IPS-15b (cell line): ENCODE results near the gene CBLC.
"Not testable (repeated sequence)": the region's sequence is repeated elsewhere in the genome, so short reads cannot be mapped to it uniquely, and the experiment has no call there.

ENCODE experiments used
- H3K27me3 ChIP-seq: one replicate; pipeline ENCODE4 v1.6.1; 2013; ENCODE audit warnings: low read length; ENCODE audit not compliant: control insufficient read depth, insufficient read depth
- H3K36me3 ChIP-seq: one replicate; pipeline ENCODE4 v1.6.1; 2013; ENCODE audit warnings: low read length; ENCODE audit not compliant: control insufficient read depth, insufficient read depth
- H3K4me1 ChIP-seq: one replicate; pipeline ENCODE4 v1.6.1; 2013; ENCODE audit warnings: mild to moderate bottlenecking, low read length; ENCODE audit not compliant: control insufficient read depth, insufficient read depth
- H3K4me3 ChIP-seq: one replicate; pipeline ENCODE4 v1.5.1; 2013; ENCODE audit warnings: low read depth, low read length
- H3K9ac ChIP-seq: one replicate; pipeline ENCODE4 v1.6.1; 2013; ENCODE audit warnings: low read depth, mild to moderate bottlenecking, low read length
- H3K9me3 ChIP-seq: one replicate; pipeline ENCODE4 v1.6.1; 2013; ENCODE audit warnings: mild to moderate bottlenecking, low read length; ENCODE audit not compliant: control insufficient read depth, insufficient read depth

The CBLC gene

DNA sequence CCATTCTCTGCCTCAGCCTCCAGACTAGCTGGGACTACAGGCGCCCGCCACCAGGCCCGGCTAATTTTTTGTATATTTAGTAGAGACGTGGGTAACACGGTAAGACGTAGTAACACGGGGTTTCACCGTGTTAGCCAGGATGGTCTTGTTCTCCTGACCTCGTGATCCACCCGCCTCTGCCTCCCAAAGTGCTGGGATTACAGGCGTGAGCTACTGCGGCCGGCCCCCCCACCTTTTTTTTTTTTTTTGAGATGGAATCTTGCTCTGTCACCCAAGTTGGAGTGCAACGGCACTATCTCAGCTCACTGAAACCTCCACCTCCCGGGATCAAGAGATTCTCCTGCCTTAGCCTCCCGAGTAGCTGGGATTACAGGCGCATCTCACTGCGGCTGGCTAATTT, 5.5 kb upstream of the CBLC start:
- not testable (repeated sequence) for H3K36me3 ChIP-seq, H3K4me3 ChIP-seq, H3K4me1 ChIP-seq, H3K9ac ChIP-seq, H3K27me3 ChIP-seq, H3K9me3 ChIP-seq

DNA sequence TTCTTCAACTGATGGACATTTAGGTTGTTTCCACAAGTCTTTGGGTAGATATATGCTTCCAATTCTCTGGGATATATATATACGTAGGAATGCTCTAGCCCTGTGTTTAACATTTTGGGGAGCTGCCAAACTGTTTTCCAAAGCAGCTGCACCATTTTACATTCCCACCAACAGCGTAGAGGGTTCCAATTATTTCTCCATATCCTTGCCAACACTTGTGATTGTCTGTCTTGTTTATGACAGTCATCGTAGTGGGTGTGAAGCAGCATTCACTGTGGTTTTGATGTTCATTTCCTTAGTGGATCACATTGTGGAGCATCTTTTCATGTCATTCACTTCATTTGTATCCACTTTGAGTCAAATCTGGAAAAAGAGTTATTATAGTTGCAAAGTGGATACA, 4.7 kb upstream of the CBLC start:
- peaks cover 4% of the 10 kb centered on the region for H3K27me3 ChIP-seq
- peaks cover 3% of the 10 kb centered on the region for H3K4me1 ChIP-seq
- no peaks in the 10 kb centered on the region for H3K9me3 ChIP-seq
- no peak overlapping the region for H3K4me3 ChIP-seq
- H3K9ac ChIP-seq = no peak overlapping the region
- no peaks in the 10 kb centered on the region for H3K36me3 ChIP-seq

- Histone ChIP-seq H3K4me1 (peaks cover 3% of the 10 kb centered on the region), H3K9ac (no peak overlapping the region), H3K9me3 (no peaks in the 10 kb centered on the region), H3K4me3 (no peak overlapping the region), H3K36me3 (peaks cover 3% of the 10 kb centered on the region), H3K27me3 (peaks cover 4% of the 10 kb centered on the region)
Observed at GRCh38 chr19:44775676-44776240, 1.9 kb upstream of the CBLC start.

DNA sequence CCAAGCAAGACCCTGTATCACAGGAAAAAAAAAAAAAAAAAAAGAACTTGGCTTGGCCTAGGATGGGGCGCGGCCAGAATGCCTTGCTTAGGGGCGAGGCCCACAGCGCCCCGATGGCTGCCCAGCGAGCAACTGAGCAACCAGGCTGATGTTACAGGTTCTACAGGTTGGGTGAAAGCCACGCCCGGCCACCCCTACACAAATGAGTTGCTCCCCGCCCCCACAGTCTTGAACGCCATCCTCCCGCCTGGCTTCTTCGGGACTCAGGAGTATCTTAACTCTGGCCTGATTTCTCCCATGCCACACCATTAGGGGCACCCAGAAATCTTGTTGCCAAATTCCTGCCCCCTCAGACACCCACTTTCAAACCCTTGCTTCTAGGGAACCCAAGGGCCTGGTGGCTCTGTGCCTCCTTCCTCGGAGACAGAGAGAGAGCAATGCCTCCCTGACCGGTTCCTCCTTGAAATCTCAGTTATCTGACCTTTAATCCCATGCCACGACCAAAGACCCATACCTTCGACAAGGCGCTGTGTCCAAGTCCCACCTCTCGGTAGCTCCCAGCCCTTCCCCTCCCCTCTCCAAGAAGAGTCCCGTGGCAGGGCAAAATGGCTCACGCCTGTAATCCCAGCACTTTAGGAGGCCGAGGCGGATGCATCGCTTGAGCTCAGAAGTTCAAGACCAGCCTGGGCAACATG, 1.1 kb upstream of the CBLC start:
- peak overlapping the region; percentile 16 for H3K9ac ChIP-seq
- no peaks in the 10 kb centered on the region for H3K9me3 ChIP-seq
- no peak overlapping the region for H3K4me3 ChIP-seq
- H3K4me1 ChIP-seq = peaks cover 3% of the 10 kb centered on the region
- H3K36me3 ChIP-seq = peaks cover 6% of the 10 kb centered on the region
- H3K27me3 ChIP-seq = peaks cover 4% of the 10 kb centered on the region

GRCh38 chr19:44779150-44779549, 1.5 kb downstream of the CBLC start:
- H3K4me1 ChIP-seq = peaks cover 3% of the 10 kb centered on the region
- peaks cover 8% of the 10 kb centered on the region for H3K36me3 ChIP-seq
- peak overlapping the region; percentile 18 for H3K4me3 ChIP-seq

GRCh38 chr19:44781694-44782093, 4.0 kb downstream of the CBLC start:
- H3K27me3 ChIP-seq, H3K4me1 ChIP-seq: not testable (repeated sequence)

More at GRCh38 chr19:44779150-44779549, 1.5 kb downstream of the CBLC start:
- Histone ChIP-seq H3K9ac (no peak overlapping the region), H3K9me3 (no peaks in the 10 kb centered on the region), H3K27me3 (peaks cover under 1% of the 10 kb centered on the region)

GRCh38 chr19:44782729-44783128, 5.0 kb downstream of the CBLC start:
- Histone ChIP-seq H3K9ac (no peak overlapping the region), H3K27me3 (no peaks in the 10 kb centered on the region), H3K9me3 (no peaks in the 10 kb centered on the region), H3K4me1 (no peaks in the 10 kb centered on the region), H3K4me3 (no peak overlapping the region), H3K36me3 (peaks cover 8% of the 10 kb centered on the region)

More at GRCh38 chr19:44781694-44782093, 4.0 kb downstream of the CBLC start:
- H3K9ac ChIP-seq, H3K36me3 ChIP-seq, H3K9me3 ChIP-seq, H3K4me3 ChIP-seq: not testable (repeated sequence)

- peaks cover 11% of the 10 kb centered on the region for H3K36me3 ChIP-seq
- H3K9ac ChIP-seq = no peak overlapping the region
- no peaks in the 10 kb centered on the region for H3K9me3 ChIP-seq
- H3K27me3 ChIP-seq = no peaks in the 10 kb centered on the region
- no peaks in the 10 kb centered on the region for H3K4me1 ChIP-seq
- H3K4me3 ChIP-seq = no peak overlapping the region
Observed at GRCh38 chr19:44783545-44783944, 5.9 kb downstream of the CBLC start.

GRCh38 chr19:44785271-44785670, 7.6 kb downstream of the CBLC start:
- Histone ChIP-seq H3K9me3 (no peaks in the 10 kb centered on the region), H3K36me3 (peaks cover 18% of the 10 kb centered on the region), H3K4me1 (no peaks in the 10 kb centered on the region), H3K9ac (no peak overlapping the region), H3K27me3 (no peaks in the 10 kb centered on the region), H3K4me3 (no peak overlapping the region)

DNA sequence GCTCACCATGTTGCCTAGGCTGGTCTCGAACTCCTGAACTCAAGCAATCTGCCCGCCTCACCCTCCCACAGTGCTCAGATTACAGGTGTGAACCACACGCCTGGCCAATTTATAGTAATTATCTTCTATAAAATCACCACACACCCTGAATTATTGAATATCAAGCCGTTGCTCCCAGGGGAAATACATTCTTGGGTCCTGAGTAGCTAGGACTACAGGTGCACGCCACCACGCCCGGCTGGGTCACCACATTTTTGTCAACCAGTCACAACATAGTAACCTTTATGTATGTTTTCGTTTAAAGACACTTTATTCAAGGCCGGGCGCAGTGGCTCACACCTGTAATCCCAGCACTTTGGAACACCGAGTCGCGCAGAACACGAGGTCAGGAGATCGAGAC, 8.3 kb downstream of the CBLC start:
- no peaks in the 10 kb centered on the region for H3K27me3 ChIP-seq
- no peaks in the 10 kb centered on the region for H3K4me1 ChIP-seq
- H3K9ac ChIP-seq = no peak overlapping the region
- no peak overlapping the region for H3K4me3 ChIP-seq
- no peaks in the 10 kb centered on the region for H3K9me3 ChIP-seq
- H3K36me3 ChIP-seq = peaks cover 15% of the 10 kb centered on the region

DNA sequence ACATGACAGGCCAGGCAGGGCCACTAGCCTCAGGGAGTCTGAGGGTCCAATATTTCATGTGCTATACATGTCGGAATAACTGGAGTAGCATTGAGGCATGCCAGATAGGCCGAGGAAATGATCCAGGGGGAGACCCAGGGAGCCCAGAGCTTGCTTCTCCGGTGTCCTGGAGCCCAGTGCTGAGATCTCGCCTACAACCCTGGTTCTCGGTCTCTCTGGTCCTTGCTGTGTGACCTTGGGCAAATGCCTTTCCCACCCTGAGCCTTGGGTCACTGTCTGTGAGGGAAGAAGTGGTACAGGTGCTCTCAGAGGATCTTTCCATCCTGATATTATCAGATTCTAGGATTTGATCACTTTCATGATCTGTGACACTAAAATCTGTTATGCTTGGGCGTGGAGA, 11.3 kb downstream of the CBLC start:
- Histone ChIP-seq H3K9ac (no peak overlapping the region), H3K27me3 (no peaks in the 10 kb centered on the region), H3K9me3 (no peaks in the 10 kb centered on the region), H3K4me3 (no peak overlapping the region), H3K36me3 (peaks cover 22% of the 10 kb centered on the region), H3K4me1 (no peaks in the 10 kb centered on the region)

- peaks cover 22% of the 10 kb centered on the region for H3K36me3 ChIP-seq
- no peaks in the 10 kb centered on the region for H3K27me3 ChIP-seq
- H3K9me3 ChIP-seq = no peaks in the 10 kb centered on the region
- no peak overlapping the region for H3K4me3 ChIP-seq
- H3K4me1 ChIP-seq = no peaks in the 10 kb centered on the region
- H3K9ac ChIP-seq = no peak overlapping the region
Observed at GRCh38 chr19:44789943-44790483, 12.3 kb downstream of the CBLC start.
